Measurements from ENCODE around the gene ZNF10.

DNA sequence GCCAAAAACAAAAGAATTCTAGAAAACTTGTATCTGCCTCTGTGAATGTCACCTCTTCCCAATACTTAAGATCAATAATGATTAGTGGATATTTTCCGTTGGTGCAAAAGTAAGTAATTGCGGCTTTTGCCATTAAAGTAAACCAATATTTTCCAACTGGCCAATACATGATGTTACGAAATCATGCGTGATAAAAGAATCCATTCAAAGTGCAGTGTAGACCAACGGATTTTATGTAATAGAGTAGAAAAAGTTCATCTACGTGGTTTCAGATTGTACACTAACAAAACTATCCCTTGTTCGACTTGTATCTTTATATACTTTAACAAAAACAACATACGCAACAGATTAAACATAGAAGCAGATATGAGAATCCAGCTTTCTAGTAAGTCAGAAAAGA is 50.2 kb downstream of the ZNF10 start:
- no peak for TF ChIP-seq POLR2A (IDR thresholded peaks at IDR 0.05)
- TF ChIP-seq, protein P1, sequence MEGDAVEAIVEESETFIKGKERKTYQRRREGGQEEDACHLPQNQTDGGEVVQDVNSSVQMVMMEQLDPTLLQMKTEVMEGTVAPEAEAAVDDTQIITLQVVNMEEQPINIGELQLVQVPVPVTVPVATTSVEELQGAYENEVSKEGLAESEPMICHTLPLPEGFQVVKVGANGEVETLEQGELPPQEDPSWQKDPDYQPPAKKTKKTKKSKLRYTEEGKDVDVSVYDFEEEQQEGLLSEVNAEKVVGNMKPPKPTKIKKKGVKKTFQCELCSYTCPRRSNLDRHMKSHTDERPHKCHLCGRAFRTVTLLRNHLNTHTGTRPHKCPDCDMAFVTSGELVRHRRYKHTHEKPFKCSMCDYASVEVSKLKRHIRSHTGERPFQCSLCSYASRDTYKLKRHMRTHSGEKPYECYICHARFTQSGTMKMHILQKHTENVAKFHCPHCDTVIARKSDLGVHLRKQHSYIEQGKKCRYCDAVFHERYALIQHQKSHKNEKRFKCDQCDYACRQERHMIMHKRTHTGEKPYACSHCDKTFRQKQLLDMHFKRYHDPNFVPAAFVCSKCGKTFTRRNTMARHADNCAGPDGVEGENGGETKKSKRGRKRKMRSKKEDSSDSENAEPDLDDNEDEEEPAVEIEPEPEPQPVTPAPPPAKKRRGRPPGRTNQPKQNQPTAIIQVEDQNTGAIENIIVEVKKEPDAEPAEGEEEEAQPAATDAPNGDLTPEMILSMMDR (IDR thresholded peaks at IDR 0.05): no peak
